Measurements from ENCODE around the gene CYB561.

The CYB561 gene

DNA sequence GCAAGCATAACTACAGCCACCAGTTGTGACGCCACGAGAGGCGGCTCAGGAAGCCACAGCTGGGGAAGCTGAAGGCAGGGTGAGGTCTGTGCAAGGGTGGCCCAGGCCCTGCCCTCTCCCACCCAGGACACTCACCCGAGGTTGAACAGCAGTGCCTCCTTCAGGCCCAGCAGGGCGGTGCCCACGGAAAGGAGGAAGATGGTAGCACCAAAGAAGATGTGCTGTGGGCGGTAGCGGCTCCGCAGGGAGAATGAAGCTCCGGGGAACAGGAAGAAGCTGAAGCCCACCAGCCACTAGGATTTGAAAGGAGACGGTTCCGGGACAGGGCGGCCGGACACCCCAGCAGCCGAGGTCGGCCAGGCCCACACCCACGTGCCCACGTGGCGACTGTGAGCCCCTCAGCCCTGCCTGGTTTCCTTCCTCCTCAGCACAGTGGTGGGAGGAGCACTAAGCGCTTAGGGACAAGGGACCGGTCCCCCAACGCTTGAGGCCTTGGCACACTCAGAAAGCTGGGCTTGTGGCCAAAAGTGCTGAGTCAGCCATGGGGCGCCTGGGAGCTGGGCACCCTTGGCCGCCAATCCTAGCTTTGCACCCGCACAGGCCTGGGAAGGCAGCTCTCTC, 11.0 kb downstream of the CYB561 start:
- no peak for DNase-seq (ENCODE audit: low spot score)

DNA sequence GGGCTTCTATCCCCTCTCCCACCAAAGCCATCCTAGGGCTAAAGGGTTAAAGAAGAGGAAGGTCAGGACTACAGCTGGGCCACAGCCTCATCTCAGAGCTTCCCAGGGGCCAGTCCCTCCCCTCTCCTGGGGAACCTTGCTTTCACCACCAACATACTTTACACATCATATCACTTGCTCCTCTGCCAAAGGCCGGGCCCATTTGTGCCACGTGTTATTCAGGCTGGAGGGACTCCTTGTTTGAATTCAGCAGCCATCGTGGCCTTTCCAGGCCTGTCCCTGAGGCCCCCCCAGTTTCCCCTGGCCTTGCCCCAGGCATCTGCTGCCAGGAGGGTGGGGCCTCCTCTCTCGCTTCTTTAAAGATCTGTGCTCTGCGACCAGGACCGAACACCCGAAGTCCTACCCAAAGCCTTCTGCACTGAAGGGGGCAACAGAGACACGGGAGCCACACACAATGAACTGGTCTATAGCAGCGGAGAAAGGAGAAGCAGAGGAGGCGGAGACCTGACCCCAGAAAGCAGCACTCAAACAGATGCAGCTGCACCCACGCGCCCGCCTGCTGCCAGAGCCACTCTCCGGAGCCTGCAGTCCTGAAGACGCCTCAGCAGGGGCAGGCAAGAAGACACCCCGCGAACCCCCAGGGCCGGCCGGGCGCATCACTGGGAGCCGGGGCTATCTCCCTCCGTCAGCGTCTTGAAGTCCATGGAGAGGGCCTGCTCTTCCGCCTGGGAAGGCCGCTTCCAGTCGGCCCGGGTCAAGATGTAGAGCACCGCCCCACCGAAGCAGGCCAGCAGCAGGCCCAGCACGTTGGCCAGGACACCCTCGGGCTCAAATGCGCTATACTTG, 12.1 kb downstream of the CYB561 start:
- DNase-seq (ENCODE audit: low spot score) = no peak

DNA sequence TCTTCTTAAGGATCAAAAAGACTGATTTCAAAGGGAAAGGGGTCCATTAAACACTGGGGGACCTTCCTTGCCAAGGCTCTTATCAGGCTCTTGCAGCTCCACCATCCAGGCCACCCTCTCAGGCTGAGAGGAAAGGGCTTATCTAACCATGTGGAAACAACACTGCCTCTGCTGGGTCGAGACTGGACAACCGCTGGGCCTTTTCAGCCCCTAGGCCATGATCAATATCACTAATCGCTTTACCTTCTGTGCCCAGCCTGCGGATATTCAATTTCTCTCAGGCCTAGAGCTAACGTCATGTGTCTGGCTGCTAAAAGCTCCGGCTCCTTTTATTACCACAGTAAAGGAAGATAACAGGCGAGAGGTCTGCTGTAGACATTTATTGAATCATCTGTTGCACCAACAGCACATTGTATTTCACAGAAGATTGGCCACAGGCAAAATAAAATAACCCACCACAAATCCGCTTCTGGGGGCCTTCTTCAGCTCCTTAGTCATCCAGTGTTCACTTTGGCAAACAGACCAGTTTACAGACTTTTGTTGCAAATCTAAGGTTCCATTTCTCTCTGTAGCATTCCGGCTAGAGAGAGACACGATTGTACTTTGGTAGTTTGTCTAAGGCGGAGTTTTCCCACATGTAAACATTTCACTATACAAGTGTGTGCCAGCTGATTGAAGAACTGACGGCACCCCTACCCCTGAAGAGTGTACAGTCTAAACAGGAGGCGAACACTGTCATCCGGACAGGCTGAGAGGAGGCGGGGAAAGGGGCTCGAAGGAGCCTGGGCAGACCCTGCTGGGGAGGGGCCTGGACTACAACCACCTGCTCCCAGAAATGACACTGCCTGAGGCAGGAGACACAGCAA, 13.9 kb downstream of the CYB561 start:
- DNase-seq (ENCODE audit: low spot score) = no peak

DNA sequence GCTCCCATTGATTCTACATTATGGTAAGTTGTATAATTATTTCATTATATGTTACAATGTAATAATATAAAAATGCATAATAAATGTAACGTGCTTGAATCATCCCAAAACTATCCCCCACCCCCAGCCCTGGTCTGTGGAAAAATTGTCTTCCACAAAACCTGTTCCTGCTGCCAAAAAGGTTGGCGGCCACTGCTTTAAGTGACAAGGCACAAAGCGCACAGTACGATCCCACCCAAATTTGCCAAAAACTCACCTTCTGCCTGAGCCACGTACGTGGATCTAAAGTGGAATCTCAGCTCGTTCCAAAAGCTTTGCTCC, 14.5 kb downstream of the CYB561 start:
- DNase-seq (ENCODE audit: low spot score) = no peak

DNA sequence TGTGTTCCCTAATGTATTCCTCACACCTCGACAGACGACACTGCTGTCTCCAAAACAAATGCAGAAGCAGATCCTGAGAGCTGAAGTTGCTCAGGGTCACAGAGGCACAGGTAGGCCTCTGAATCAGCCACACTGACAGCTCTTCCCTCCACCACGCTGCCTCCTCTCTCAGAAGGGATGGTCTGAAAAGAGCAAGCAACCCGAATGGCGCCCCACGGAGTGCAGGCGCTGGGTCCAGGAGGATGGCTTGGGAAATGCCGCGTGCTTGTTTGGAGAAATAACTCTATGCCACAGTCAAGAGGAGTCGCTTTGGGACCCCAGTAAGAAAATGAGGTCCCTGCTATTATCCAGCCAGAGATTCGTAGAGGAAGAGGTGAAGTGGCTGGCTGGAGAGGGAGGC, 15.9 kb downstream of the CYB561 start:
- no peak for DNase-seq (ENCODE audit: low spot score)

DNA sequence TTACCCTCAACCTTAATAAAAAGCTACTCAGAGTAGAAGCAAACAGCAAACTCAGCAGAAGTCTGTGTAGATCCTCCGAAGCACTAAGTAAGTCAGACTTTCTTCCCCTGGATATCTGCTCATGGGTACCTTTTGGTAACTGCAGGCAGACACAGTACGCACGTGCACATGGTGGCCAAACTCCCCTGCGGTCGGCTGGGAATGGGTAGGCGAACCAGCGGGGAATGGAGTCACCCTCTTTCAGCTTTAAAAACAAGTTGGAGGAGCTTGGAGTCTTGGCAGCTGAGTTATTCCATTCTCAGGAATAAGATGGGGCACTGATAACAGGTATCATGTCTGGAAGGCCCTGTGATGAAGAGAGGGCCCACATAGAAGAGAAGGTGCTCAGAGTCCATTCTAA, 16.3 kb downstream of the CYB561 start:
- DNase-seq (ENCODE audit: low spot score) = no peak

DNA sequence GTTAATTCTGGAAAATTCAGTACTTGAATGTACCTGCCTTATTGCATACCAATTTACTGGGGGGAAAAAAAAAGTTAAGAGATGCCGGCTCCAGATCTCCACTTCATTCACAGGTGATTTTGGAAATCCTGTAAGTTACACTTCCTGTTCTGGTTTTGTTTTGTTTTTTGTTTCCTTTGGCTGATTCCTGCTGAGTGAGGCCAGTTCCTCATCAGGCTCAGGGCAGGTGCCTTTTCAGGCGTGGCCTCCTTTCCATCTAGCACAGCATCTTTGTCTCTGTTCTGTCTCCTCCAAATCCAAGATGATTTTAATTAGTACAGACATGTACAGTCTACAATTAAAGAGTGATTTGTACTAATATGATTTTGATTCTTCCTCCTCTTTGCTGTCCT, 19.2 kb downstream of the CYB561 start:
- DNase-seq (ENCODE audit: low spot score) = no peak

DNA sequence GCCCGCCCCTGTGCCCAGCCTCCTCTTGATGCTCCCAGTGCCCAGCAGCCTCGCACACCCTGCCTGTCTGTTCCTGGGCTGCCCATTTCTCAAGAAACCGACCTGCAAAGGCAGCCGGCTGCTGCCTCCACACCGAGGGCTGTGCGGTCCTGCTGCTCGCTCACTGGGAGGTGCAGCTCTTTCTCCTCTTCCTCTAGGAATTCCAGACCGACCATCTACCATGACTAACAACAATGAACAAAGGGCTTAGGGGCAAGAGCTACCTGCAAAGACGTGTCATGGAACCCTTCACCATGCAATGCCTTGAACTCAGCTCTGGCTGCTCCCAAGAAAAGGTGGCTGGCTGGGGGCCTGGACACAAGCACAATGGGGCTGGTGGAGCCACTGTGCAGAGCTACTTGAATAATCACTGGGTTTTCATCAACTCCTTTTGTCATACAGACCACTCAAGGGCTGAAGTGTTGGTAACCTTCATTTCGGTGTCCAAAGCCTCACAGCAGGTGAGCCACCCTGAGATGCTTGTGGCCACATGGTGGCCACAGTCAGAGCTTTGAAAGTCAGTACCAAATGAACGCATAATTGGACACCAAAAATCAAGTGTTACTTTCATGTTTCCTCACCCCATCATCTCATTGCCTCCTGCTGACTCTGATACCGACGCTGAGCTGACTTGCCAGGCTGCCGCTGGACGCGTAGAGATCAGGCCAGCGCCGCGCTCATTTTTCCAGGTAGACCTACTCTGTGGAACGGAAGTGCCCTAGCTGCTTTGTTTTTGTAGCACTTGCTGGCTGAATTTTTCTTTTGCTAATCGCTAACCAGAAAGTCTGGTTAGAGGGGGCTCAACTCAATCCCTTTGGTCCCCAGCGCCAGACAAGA, 19.8 kb downstream of the CYB561 start:
- DNase-seq (ENCODE audit: low spot score) = no peak

DNA sequence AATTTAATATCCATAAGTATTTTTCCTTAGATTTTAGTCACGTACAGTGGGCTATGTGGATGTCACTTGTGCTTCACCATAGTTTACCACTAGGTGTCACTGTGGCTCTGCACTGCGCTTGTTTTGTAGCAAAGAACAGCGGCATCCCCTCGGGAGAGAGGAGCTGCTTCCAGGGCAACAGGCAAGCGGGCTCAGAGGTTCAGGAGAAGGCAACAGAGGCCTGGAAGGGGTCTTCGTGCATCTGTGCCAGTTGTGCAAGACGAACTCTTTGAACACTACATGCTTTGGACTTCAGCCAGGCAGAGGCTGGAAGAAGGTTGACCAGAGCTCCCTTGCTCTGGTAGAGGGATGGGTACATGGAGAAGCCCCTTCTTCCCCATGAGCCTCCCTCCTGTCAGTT, 20.6 kb downstream of the CYB561 start:
- DNase-seq (ENCODE audit: low spot score) = peak; percentile 87

DNA sequence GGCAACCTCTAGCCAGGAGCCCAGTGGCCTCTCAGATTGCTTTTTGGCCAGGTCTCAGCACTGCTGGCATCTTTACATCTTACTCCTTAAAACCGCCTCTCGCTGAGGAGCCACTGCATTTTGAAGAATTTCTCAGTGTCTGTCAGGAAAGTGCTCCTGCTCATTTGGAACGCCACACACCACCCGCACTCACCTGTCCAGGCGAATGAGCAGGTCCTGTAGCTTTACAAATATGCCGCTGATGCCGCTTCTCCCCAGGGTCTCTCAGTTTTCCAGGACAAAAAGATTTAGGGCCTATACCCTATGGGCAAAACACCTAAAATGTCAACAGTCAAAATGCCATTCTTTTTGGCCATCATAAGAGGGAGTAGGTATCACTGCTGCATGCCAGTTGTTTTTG, 22.1 kb downstream of the CYB561 start:
- no peak for DNase-seq (ENCODE audit: low spot score)

DNA sequence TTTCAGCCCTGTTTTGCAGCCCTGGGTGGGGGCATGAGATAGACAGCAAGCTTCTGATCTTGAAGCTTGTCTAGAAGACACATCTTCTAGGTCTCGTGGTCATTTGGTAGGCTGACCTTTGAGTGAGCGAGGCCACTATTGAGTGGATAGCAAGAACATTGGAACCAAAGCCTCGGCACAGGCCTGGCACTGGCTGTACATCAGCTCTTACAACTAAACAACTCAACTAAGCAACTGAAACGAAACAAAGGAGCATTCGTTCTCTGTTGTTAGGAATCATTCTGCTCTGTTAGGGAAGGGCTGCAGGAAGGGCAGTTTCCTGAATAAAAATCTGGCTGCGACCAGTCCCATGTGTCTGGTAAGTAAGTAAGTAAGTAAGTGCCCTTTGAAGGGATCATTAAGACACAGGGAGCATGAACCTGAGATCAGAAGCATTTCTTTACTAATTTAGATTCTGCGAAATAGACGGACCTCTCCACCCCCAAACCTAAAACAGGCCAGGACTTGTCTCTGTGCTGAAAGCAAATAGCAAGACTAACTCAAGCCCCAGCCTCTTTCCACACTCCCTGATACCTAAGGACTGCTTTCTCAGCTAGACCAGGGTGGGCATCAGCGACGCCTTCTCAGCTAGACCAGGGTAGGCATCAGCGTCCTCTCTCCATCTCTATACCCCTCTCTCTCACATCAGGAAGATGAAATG, 22.7 kb downstream of the CYB561 start:
- DNase-seq (ENCODE audit: low spot score) = no peak

DNA sequence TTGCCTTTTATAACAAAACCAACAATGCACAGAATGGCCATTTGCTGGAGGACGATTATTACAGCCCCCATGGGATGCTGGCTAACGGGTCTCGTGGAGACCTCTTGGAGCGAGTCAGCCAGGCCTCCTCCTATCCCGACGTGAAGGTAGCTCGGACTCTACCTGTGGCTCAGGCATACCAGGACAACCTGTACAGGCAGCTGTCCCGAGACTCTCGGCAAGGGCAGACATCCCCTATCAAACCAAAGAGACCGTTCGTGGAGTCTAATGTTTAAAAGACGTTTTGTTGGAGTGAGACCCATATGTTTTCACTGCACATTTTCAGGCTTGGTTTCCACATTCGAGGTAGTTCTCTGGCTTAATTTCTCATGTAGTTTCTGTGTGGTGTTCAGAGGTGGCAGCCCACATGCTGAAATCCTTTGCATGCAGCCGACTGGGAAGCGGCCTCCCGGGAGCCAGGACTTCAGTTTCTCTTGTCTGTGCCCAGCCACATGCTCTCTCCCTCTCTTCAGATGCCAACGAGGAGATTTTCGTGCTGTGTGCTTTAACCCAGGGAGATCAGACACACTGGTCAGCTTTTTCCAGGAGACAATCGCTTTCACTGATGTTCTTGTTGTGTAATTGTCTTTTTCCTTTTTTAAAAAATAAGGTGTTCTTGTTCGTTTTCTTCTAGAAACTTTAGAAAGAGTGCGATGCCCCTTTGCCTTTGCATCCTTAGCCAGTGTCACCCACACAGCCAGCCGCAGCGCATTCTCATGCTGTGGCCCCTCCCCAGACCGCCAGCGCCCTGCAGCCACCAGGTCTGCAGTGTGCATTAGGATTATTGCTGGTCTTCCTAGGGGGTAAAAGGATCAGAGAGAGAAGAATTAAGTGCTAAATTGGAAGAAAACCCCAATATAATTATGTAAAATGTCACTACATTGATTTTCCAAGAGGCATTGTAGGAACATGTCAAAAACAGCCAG, 24.1 kb downstream of the CYB561 start:
- DNase-seq (ENCODE audit: low spot score) = no peak

DNA sequence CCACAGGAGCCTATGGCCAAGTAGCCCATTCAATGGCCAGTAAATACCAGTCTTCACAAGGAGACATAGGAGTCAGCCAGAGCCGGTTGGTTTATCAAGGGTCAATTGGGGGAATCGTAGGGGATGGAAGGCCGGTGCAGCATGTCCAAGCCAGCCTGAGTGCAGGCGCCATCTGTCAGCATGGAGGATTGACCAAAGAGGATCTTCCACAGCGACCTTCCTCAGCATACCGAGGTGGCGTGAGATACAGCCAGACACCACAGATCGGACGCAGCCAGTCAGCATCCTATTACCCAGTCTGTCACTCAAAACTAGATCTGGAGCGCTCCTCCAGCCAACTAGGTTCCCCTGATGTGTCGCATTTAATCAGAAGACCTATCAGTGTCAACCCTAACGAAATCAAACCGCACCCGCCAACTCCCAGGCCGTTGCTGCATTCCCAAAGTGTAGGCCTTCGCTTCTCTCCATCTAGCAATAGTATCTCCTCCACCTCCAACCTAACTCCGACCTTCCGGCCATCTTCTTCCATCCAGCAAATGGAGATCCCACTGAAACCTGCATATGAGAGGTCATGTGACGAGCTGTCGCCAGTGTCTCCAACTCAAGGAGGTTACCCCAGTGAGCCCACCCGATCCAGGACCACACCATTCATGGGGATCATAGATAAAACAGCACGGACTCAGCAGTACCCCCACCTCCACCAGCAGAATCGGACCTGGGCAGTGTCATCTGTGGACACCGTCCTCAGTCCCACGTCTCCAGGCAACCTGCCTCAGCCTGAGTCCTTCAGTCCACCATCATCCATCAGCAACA, 25.0 kb downstream of the CYB561 start:
- DNase-seq (ENCODE audit: low spot score) = no peak

DNA sequence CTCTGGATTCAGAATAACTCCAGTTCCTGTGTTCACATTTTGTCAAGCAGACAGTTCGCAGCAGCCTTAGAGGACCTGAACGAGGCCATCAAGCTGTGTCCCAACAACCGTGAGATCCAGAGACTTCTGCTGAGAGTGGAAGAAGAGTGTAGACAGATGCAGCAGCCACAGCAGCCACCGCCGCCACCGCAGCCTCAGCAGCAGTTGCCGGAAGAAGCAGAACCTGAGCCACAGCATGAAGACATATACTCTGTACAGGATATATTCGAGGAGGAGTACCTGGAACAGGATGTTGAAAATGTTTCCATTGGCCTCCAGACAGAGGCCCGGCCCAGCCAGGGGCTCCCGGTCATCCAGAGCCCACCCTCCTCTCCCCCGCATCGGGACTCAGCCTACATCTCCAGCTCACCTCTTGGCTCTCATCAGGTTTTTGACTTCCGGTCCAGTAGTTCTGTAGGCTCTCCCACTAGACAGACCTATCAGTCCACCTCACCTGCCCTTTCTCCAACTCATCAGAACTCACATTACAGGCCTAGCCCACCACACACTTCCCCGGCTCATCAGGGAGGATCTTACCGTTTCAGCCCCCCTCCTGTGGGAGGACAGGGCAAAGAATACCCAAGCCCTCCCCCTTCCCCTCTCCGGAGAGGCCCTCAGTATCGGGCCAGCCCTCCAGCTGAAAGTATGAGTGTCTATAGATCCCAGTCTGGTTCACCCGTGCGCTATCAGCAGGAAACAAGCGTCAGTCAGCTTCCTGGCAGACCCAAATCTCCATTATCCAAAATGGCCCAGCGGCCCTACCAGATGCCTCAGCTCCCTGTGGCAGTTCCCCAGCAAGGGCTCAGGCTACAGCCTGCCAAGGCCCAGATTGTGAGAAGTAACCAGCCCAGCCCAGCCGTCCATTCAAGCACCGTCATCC, 25.9 kb downstream of the CYB561 start:
- DNase-seq (ENCODE audit: low spot score) = no peak

DNA sequence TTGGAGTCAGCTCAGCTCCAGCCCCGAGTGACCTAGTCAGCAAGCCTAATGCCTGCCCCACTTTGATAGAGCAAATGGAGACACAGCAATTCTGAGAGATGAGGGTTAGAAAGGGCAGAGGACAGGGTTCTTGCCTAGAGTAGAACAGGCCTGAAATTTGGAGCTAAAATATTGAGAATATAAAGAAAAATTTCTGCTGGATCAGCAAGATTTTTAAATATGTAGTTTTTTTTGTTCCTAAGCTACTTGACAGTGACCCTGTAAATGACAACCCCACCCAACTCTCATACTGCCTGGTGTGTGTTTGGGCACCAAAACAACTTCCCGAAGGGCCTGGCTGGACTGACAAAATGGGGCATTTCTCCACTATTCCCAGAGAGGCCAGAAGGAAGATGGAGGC, 26.7 kb downstream of the CYB561 start:
- no peak for DNase-seq (ENCODE audit: low spot score)

DNA sequence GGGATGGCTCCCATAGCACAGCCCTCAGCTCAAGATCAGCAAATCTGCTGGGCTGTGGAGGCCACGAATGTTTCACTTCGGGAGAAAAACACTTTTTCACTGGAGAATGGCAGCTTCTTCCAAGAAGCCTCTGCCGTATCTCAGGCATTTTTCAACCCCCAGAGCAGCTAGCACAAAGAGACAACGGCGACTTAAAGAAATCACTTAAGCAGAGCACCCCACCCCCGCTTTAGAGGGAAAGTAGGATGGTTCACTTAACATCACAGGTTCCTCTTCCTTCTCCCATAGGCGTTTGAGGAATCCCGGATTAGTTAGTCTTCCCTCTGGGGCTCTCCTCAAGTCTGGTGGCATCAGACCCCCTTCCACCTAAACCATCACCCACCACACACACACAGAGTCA, 27.6 kb downstream of the CYB561 start:
- no peak for DNase-seq (ENCODE audit: low spot score)

DNA sequence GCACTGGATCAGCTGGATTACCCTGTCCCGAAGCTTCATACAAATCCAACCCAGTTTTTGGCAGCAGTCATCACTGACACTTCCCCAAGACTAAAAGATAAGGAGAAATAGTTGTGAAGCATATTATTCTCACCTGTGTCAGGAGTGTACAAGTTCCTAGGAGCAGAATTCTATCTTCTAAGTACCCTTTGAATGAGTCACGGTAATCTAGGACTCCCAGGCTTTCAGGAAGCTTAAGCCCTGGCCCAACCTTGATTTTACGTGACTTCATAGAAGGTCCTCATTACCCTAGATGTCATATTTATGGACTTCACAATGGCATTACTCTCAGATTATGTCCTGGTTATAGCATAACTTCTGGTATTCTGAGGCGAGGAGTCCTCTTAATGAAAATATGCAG, 31.9 kb downstream of the CYB561 start:
- DNase-seq (ENCODE audit: low spot score) = no peak

DNA sequence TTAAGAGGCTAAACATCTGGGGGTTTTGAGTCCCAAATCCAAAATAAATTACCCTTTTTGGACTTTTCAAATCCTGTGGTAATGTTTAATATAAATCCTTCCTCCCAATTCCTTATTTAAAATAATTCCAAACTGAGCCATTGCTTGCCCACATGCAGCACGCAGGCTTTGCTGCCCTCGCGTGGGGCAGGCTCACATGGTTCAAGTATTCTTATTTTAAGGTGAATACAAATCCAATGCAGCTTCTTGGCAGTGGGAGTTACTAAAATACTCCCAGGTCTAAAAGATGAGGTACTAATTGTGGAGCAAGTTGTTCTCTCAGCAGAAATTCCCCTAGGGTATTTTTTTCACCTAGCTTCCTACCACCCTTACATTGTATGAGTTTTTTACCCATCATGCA, 33.0 kb downstream of the CYB561 start:
- no peak for DNase-seq (ENCODE audit: low spot score)

Data from ecto neural progenitor cell (in vitro differentiated cells).